H1 (cell line): ENCODE measurements around the gene AGER. TPM values are rescaled to one million over a fixed set of nuclear protein-coding genes. Genes with fewer than 3 reads are reported as not detected.

Experiments used
- CREB1 ChIP-seq: IDR thresholded peaks from 2 replicates; pipeline ENCODE4 v1.6.1; 2012; ENCODE audit warnings: inconsistent platforms
- NANOG ChIP-seq: IDR thresholded peaks from 2 replicates; pipeline ENCODE4 v1.6.1; 2011; ENCODE audit warnings: low read length, low read depth, mild to moderate bottlenecking, inconsistent platforms; ENCODE audit not compliant: insufficient read depth, poor library complexity, severe bottlenecking
- polyA plus RNA-seq, 7 experiments: library from polyadenylated mRNA; depleted of rRNA in 3 of 7; stranded (reverse) in 5 of 7; unstranded in 2 of 7; fragments of >200 nt in 5 of 7; fragments of 200-250 nt in 2 of 7; gene quantifications; 1 replicate in 5 of 7; 2 replicates in 1 of 7; 4 replicates in 1 of 7; pipeline versions ENCODE4 v1.2.1 to v1.2.3, GENCODE V29; 2011 to 2013; ENCODE audit warnings: missing spikeins in 2 of 7, mixed read lengths in 2 of 7
- total RNA-seq: library from RNA; stranded (reverse); fragmentation: NEBNext Ultra II Directional; extraction: Animal tissue kit (Norgen Biotek cat#: 25700); gene quantifications from 2 replicates; pipeline ENCODE4 v1.2.1, GENCODE V29; 2021
- TF ChIP-seq, protein P1 (sequence below): fragments of 300-600 bp; sonication (generic); IDR thresholded peaks from 2 replicates; pipeline ENCODE4 v1.7.1; 2012; ENCODE audit warnings: low read length, moderate library complexity, mild to moderate bottlenecking, inconsistent platforms; ENCODE audit not compliant: insufficient replicate concordance

Gene AGER
- total and polyA plus RNA-seq, 2 of the 8 experiments (the other 6 are each of a cell fraction or from before 2014, with no cell fraction given): 3.8 to 10.9 TPM

DNA sequence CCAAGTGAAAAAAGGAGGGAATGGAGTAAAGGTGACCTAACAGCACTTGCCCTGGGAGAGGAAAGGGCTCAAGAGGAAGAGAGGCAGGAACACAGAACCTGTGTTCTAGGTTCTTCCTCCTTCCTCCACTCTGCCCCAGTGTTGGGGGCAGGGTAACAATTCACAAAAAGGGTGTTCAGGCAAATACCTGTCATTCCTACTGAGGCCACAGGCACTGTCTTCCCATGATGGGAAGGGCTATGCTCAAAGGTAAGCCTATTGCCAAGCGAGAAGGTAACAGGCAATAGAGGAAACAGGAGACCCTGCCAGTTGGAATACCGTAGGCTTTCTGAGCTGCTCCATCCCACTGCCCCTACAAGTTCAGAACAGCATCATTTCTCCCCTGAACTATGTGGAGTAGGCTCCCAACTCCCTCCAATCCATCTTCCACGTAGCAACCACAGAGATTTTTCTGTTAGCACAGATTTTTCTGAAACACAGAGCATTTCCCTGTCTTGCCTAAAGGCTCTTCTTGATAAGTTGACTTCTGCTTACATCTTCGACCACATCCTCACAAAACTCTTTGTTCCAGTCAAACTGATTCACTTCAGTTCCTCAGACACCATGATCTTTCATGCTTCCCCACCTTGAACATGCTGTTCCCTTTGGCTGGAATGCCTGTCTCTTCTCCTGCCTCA is 10.9 kb downstream of the AGER start (continued):
- TF ChIP-seq, protein P1, sequence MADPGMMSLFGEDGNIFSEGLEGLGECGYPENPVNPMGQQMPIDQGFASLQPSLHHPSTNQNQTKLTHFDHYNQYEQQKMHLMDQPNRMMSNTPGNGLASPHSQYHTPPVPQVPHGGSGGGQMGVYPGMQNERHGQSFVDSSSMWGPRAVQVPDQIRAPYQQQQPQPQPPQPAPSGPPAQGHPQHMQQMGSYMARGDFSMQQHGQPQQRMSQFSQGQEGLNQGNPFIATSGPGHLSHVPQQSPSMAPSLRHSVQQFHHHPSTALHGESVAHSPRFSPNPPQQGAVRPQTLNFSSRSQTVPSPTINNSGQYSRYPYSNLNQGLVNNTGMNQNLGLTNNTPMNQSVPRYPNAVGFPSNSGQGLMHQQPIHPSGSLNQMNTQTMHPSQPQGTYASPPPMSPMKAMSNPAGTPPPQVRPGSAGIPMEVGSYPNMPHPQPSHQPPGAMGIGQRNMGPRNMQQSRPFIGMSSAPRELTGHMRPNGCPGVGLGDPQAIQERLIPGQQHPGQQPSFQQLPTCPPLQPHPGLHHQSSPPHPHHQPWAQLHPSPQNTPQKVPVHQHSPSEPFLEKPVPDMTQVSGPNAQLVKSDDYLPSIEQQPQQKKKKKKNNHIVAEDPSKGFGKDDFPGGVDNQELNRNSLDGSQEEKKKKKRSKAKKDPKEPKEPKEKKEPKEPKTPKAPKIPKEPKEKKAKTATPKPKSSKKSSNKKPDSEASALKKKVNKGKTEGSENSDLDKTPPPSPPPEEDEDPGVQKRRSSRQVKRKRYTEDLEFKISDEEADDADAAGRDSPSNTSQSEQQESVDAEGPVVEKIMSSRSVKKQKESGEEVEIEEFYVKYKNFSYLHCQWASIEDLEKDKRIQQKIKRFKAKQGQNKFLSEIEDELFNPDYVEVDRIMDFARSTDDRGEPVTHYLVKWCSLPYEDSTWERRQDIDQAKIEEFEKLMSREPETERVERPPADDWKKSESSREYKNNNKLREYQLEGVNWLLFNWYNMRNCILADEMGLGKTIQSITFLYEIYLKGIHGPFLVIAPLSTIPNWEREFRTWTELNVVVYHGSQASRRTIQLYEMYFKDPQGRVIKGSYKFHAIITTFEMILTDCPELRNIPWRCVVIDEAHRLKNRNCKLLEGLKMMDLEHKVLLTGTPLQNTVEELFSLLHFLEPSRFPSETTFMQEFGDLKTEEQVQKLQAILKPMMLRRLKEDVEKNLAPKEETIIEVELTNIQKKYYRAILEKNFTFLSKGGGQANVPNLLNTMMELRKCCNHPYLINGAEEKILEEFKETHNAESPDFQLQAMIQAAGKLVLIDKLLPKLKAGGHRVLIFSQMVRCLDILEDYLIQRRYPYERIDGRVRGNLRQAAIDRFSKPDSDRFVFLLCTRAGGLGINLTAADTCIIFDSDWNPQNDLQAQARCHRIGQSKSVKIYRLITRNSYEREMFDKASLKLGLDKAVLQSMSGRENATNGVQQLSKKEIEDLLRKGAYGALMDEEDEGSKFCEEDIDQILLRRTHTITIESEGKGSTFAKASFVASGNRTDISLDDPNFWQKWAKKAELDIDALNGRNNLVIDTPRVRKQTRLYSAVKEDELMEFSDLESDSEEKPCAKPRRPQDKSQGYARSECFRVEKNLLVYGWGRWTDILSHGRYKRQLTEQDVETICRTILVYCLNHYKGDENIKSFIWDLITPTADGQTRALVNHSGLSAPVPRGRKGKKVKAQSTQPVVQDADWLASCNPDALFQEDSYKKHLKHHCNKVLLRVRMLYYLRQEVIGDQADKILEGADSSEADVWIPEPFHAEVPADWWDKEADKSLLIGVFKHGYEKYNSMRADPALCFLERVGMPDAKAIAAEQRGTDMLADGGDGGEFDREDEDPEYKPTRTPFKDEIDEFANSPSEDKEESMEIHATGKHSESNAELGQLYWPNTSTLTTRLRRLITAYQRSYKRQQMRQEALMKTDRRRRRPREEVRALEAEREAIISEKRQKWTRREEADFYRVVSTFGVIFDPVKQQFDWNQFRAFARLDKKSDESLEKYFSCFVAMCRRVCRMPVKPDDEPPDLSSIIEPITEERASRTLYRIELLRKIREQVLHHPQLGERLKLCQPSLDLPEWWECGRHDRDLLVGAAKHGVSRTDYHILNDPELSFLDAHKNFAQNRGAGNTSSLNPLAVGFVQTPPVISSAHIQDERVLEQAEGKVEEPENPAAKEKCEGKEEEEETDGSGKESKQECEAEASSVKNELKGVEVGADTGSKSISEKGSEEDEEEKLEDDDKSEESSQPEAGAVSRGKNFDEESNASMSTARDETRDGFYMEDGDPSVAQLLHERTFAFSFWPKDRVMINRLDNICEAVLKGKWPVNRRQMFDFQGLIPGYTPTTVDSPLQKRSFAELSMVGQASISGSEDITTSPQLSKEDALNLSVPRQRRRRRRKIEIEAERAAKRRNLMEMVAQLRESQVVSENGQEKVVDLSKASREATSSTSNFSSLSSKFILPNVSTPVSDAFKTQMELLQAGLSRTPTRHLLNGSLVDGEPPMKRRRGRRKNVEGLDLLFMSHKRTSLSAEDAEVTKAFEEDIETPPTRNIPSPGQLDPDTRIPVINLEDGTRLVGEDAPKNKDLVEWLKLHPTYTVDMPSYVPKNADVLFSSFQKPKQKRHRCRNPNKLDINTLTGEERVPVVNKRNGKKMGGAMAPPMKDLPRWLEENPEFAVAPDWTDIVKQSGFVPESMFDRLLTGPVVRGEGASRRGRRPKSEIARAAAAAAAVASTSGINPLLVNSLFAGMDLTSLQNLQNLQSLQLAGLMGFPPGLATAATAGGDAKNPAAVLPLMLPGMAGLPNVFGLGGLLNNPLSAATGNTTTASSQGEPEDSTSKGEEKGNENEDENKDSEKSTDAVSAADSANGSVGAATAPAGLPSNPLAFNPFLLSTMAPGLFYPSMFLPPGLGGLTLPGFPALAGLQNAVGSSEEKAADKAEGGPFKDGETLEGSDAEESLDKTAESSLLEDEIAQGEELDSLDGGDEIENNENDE: no peak
- TF ChIP-seq CREB1 (no peak), NANOG (no peak)
